Measurements from ENCODE around the gene SPSB4. TPM values are rescaled to one million over a fixed set of nuclear protein-coding genes. Genes with fewer than 3 reads are reported as not detected.

SPSB4 gene
- total and polyA plus RNA-seq, 10 of the 15 experiments (the other 5 are each of a cell fraction or from before 2014, with no cell fraction given): not detected

DNA sequence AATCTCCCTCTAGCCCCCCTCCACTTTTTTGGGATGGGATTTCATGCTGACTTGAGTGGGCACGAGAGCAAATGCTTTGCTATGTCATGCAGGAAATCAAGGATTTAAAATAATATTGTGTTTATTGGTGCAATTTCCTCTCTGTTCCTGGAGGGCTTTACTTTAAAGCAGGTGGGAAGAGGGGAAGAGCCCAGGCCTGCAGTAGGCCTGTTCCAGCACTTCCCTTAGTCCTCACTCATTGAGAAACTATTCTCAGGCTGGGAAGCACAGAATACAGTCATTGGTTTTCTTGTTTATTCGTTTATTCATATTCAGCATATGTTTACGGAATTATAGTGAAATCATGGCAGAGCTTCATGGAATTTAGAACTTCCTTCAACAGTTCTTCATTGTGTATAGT lies 41.7 kb upstream of the SPSB4 start:
- no peak overlapping the region for H3K4me3 ChIP-seq
- H3K4me2 ChIP-seq (ENCODE audit: control insufficient read depth, insufficient read depth): no peak overlapping the region
- H3K9ac ChIP-seq (ENCODE audit: control insufficient read depth, insufficient read depth, low read length): no peak overlapping the region
- no peaks in the 10 kb centered on the region for H3K36me3 ChIP-seq (ENCODE audit: control insufficient read depth in 2 of 2, insufficient read depth in 2 of 2, low read length in 1 of 2)
- H3K27me3 ChIP-seq (replicated peaks in 1 of 2; ENCODE audit: control insufficient read depth in 2 of 2, insufficient read depth in 2 of 2, low read length in 1 of 2): no peaks in the 10 kb centered on the region
- ChIA-PET SMC1A (ENCODE audit: uncharacterized antibody, unreplicated experiment) (interaction anchor here (1.5 to 1.8 kb wide), 2 partner anchors 11 to 36 kb away, joined by 5 to 7 read pairs; no protein-coding TSS in a partner anchor), CTCF (interaction anchor here (0.7 to 5.5 kb wide), 10 partner anchors 9 to 186 kb away, joined by 3 to 29 read pairs (median 6); no protein-coding TSS in a partner anchor), POLR2A (no interaction called here), RAD21 (ENCODE audit: unreplicated experiment) (interaction anchor here (0.7 to 1.3 kb wide), 4 partner anchors 9 to 443 kb away, joined by 3 to 4 read pairs (median 3); no protein-coding TSS in a partner anchor)
- no peak overlapping the region for H2AFZ ChIP-seq (ENCODE audit: control insufficient read depth, low read depth, low read length)
- H3K79me2 ChIP-seq (ENCODE audit: control insufficient read depth, insufficient read depth, low read length): no peaks in the 10 kb centered on the region
- no peaks in the 10 kb centered on the region for H4K20me1 ChIP-seq (ENCODE audit: control insufficient read depth, insufficient read depth)
- no peaks in the 10 kb centered on the region for H3K4me1 ChIP-seq (ENCODE audit: control insufficient read depth, insufficient read depth, low read length)
- WGBS (ENCODE audit: insufficient coverage, insufficient replicate concordance, low lambda C conversion rate, missing lambda C conversion rate): 32% methylated on average over 3 of the region's 3 CpGs
- H3K9me3 ChIP-seq (replicated peaks; ENCODE audit: control insufficient read depth, insufficient read depth, low read length): no peaks in the 10 kb centered on the region
- DNase-seq (ENCODE audit: low read depth, low spot score): no peak
- intact Hi-C loops (cut with micrococcal nuclease; ENCODE audit: unreplicated experiment) (loop anchor here (10.0 kb wide), 1 partner anchor 265 kb away; no protein-coding TSS in a partner anchor), in situ Hi-C loops (cut with MboI) (no loop called here)
- no peak for FAIRE-seq
- no peak for TF ChIP-seq REST (IDR thresholded peaks at IDR 0.05; ENCODE audit: low read depth, low read length)
- TF ChIP-seq HCFC1 (IDR thresholded peaks at IDR 0.05; ENCODE audit: low read length): no peak
- no peak for TF ChIP-seq JUND (IDR thresholded peaks at IDR 0.05; ENCODE audit: low read depth, low read length)
- TF ChIP-seq ZZZ3 (IDR thresholded peaks at IDR 0.05; ENCODE audit: control insufficient read depth, insufficient read length, low read depth): no peak
- TF ChIP-seq, protein P1, sequence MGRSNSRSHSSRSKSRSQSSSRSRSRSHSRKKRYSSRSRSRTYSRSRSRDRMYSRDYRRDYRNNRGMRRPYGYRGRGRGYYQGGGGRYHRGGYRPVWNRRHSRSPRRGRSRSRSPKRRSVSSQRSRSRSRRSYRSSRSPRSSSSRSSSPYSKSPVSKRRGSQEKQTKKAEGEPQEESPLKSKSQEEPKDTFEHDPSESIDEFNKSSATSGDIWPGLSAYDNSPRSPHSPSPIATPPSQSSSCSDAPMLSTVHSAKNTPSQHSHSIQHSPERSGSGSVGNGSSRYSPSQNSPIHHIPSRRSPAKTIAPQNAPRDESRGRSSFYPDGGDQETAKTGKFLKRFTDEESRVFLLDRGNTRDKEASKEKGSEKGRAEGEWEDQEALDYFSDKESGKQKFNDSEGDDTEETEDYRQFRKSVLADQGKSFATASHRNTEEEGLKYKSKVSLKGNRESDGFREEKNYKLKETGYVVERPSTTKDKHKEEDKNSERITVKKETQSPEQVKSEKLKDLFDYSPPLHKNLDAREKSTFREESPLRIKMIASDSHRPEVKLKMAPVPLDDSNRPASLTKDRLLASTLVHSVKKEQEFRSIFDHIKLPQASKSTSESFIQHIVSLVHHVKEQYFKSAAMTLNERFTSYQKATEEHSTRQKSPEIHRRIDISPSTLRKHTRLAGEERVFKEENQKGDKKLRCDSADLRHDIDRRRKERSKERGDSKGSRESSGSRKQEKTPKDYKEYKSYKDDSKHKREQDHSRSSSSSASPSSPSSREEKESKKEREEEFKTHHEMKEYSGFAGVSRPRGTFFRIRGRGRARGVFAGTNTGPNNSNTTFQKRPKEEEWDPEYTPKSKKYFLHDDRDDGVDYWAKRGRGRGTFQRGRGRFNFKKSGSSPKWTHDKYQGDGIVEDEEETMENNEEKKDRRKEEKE (IDR thresholded peaks at IDR 0.05): no peak
- no peak for TF ChIP-seq PRDM15 (CRISPR knock-in tag; IDR thresholded peaks at IDR 0.05)
- TF ChIP-seq RELA (IDR thresholded peaks at IDR 0.05; ENCODE audit: borderline replicate concordance, partially characterized antibody): no peak
- no peak for TF ChIP-seq JUNB (IDR thresholded peaks at IDR 0.05)
- TF ChIP-seq POLR2AphosphoS5 (IDR thresholded peaks at IDR 0.05; ENCODE audit: low read length): no peak
- TF ChIP-seq GATAD2B (conservative IDR thresholded peaks at IDR 0.05; ENCODE audit: low read depth): no peak
- H3K27ac ChIP-seq (ENCODE audit: control insufficient read depth, insufficient read depth): no peak overlapping the region
- no TSS peak for BruUV-seq (replicated peaks)
- no peak for ATAC-seq

Measured in GM12878 (cell line).